Body of pancreas (tissue), 4 donors: ENCODE results near the gene LRP3. TPM values are rescaled to one million over a fixed set of nuclear protein-coding genes. Genes with fewer than 3 reads are reported as not detected.

ENCODE experiments used
- ATAC-seq: fragments of 150-250 bp; one replicate; pipeline ENCODE4 v1.9.1; 2016
- DNase-seq, 4 donors: peaks; one replicate each; pipeline ENCODE4 v3.0.0-alpha.2; 2019
- H3K27ac ChIP-seq, 4 donors: fragments of 200-600 bp; sonication (generic); 1 replicate in 3 of 4; 2 replicates in 1 of 4; pipeline versions ENCODE4 v1.5.1 to v1.6.1; 2016 to 2019; ENCODE audit warnings: mild to moderate bottlenecking in 1 of 4, mixed read lengths in 1 of 4, moderate library complexity in 1 of 4
- H3K27me3 ChIP-seq, 2 donors: fragments of 200-600 bp; sonication (generic); one replicate each; pipeline ENCODE4 v1.6.0; 2016; ENCODE audit warnings: mild to moderate bottlenecking in 1 of 2
- H3K36me3 ChIP-seq, 2 donors: fragments of 200-600 bp; sonication (generic); replicated peaks in 1 of 2; 2 replicates each; pipeline ENCODE4 v1.5.1; 2016; ENCODE audit warnings: low read depth in 2 of 2; ENCODE audit not compliant: insufficient read depth in 1 of 2
- H3K4me1 ChIP-seq: fragments of 200-600 bp; sonication (generic); one replicate; pipeline ENCODE4 v1.6.0; 2016
- H3K4me3 ChIP-seq, 2 donors: fragments of 200-600 bp; sonication (generic); 1 replicate in 1 of 2; 2 replicates in 1 of 2; pipeline ENCODE4 v1.5.1; 2016 to 2019
- H3K9me3 ChIP-seq, 3 donors: fragments of 200-600 bp; sonication (generic); 1 replicate in 2 of 3; 2 replicates in 1 of 3; pipeline ENCODE4 v1.5.1; 2016
- POLR2A ChIP-seq, 3 donors: fragments of 450-650 bp; IDR thresholded peaks; one replicate each; pipeline ENCODE4 v1.6.1; 2016; ENCODE audit warnings: antibody characterized with exemption in 3 of 3, mild to moderate bottlenecking in 2 of 3
- WGBS, 2 donors: methylation state at CpG; one replicate each; pipeline ENCODE4 v1.1.5; 2017; 5-methylcytosine and 5-hydroxymethylcytosine counted together
- intact Hi-C: fragments of 100-400 bp; cut with DNase I; formaldehyde crosslinking; loops from one replicate; pipeline ENCODE4 v1.15.1; 2023
- total RNA-seq, 2 donors: library from RNA; depleted of rRNA; stranded (reverse); fragments of >200 nt; gene quantifications; one replicate each; pipeline ENCODE4 v1.1.0, GENCODE V29; 2016
- TF ChIP-seq, protein P1 (sequence below), 7 experiments: fragments of 450-650 bp in 4 of 7; fragments of 200-600 bp in 3 of 7; sonication (generic) in 3 of 7; IDR thresholded peaks; one replicate each; pipeline ENCODE4 v1.5.1; 2016 to 2019; ENCODE audit warnings: antibody characterized with exemption in 7 of 7

Gene LRP3
- total RNA-seq, 2 donors from 2014 or later: 18.1 to 23.3 TPM

GRCh38 chr19:33248954-33249613 lies 55.0 kb downstream of the LRP3 start:
- TF ChIP-seq, protein P1, sequence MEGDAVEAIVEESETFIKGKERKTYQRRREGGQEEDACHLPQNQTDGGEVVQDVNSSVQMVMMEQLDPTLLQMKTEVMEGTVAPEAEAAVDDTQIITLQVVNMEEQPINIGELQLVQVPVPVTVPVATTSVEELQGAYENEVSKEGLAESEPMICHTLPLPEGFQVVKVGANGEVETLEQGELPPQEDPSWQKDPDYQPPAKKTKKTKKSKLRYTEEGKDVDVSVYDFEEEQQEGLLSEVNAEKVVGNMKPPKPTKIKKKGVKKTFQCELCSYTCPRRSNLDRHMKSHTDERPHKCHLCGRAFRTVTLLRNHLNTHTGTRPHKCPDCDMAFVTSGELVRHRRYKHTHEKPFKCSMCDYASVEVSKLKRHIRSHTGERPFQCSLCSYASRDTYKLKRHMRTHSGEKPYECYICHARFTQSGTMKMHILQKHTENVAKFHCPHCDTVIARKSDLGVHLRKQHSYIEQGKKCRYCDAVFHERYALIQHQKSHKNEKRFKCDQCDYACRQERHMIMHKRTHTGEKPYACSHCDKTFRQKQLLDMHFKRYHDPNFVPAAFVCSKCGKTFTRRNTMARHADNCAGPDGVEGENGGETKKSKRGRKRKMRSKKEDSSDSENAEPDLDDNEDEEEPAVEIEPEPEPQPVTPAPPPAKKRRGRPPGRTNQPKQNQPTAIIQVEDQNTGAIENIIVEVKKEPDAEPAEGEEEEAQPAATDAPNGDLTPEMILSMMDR (IDR thresholded peaks at IDR 0.05): no peak
- no peak for TF ChIP-seq POLR2A (IDR thresholded peaks at IDR 0.05)
- Histone ChIP-seq H3K36me3 (no peaks in the 10 kb centered on the region), H3K27ac (no peak overlapping the region), H3K4me3 (no peak overlapping the region), H3K9me3 (no peaks in the 10 kb centered on the region), H3K27me3 (no peaks in the 10 kb centered on the region), H3K4me1 (no peaks in the 10 kb centered on the region)
- peak in 1 of 4 donors; percentile 44 for DNase-seq
- intact Hi-C loops: no loop called here
- ATAC-seq: no peak
- WGBS, 2 donors: 64 to 78% methylated on average over 9 to 22 of the region's 28 CpGs

- Histone ChIP-seq H3K9me3 (no peaks in the 10 kb centered on the region), H3K36me3 (no peaks in the 10 kb centered on the region), H3K4me1 (no peaks in the 10 kb centered on the region), H3K27ac (no peak overlapping the region), H3K4me3 (no peak overlapping the region), H3K27me3 (no peaks in the 10 kb centered on the region)
- 70 to 75% methylated on average over 2 to 3 of the region's 3 CpGs for WGBS, 2 donors
- DNase-seq: no peak
- ATAC-seq: no peak
- intact Hi-C loops: no loop called here
- TF ChIP-seq, protein P1 (IDR thresholded peaks at IDR 0.05): no peak
- no peak for TF ChIP-seq POLR2A (IDR thresholded peaks at IDR 0.05)
These were observed 55.7 kb downstream of the LRP3 start for GRCh38 chr19:33249740-33250366.

DNA sequence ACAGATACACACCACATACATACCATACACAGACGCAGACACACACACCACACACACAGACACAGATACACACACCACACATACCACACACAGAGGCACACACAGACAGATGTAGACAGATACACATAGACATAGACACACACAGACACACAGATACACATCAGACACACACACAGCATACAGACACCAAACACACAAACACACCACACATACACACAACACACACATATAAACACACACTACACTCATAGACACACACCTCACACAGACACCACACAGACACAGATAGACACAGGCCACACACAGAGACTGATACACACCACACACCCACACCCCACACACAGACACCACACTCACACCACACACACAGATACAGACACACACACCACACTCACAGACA lies 56.4 kb downstream of the LRP3 start:
- DNase-seq (no peak), ATAC-seq (no peak)
- intact Hi-C loops: no loop called here
- 73 to 100% methylated on average over 1 of the region's 1 CpG for WGBS, 2 donors
- Histone ChIP-seq H3K27ac (no peak overlapping the region), H3K4me1 (no peaks in the 10 kb centered on the region), H3K36me3 (no peaks in the 10 kb centered on the region), H3K9me3 (no peaks in the 10 kb centered on the region), H3K4me3 (no peak overlapping the region), H3K27me3 (no peaks in the 10 kb centered on the region)
- no peak for TF ChIP-seq POLR2A (IDR thresholded peaks at IDR 0.05)
- TF ChIP-seq, protein P1 (IDR thresholded peaks at IDR 0.05): no peak

DNA sequence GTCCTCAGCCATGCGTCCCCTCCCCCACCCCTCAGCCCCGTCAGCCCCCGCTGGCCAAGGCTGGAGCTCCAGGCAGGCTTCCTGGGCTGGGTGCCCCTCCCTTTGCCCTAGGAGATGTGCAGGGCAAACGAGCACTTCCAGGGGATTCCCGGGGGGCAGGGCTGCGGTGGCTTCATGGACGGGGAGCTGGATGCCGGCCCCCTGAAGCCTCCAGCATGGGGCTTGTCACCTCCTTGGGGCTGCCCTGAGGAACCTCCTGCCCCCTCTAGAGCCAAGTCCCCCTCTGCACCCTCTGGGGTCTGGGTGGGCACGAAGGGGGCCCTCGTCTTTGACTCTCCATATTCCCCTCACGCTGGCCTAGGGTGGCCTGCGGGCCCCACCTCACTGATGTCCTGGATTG lies 56.9 kb downstream of the LRP3 start:
- TF ChIP-seq, protein P1 (IDR thresholded peaks at IDR 0.05): no peak
- TF ChIP-seq POLR2A (IDR thresholded peaks at IDR 0.05): no peak
- no peaks in the 10 kb centered on the region for H3K27me3 ChIP-seq
- H3K36me3 ChIP-seq: no peaks in the 10 kb centered on the region
- intact Hi-C loops: no loop called here
- H3K27ac ChIP-seq: no peak overlapping the region
- 49% methylated on average over 12 of the region's 12 CpGs; no CpG with 5 or more reads in 1 of the 2 donors for WGBS, 2 donors
- no peak for ATAC-seq
- no peaks in the 10 kb centered on the region for H3K4me1 ChIP-seq
- no peak for DNase-seq
- H3K9me3 ChIP-seq: no peaks in the 10 kb centered on the region
- no peak overlapping the region for H3K4me3 ChIP-seq
